Activated CD8-positive, alpha-beta memory T cell treated with anti-CD3 and anti-CD28 coated beads for 36 hours (primary cell): ENCODE measurements around the gene SPATA25. TPM values are rescaled to one million over a fixed set of nuclear protein-coding genes. Genes with fewer than 3 reads are reported as not detected.

Source experiments
- CTCF ChIA-PET: fragments of 350-600 bp; sonication (Branson Sonifier 250); formaldehyde crosslinking; loops from one replicate; lab custom pipeline; 2021; ENCODE audit warnings: antibody characterized with exemption; lab: Charles Lee
- POLR2A ChIA-PET: fragments of 350-600 bp; sonication (Branson Sonifier 250); formaldehyde crosslinking; loops from one replicate; lab custom pipeline; 2021; ENCODE audit warnings: antibody characterized with exemption; lab: Charles Lee
- total RNA-seq, 2 experiments: library from RNA; stranded (reverse); gene quantifications; one replicate each; pipeline ENCODE4 v1.2.3, GENCODE V29; 2021

Gene SPATA25
- total RNA-seq, 2 experiments from 2014 or later, result 1.7 to 2.1 TPM

GRCh38 chr20:45899046-45899835 is 11.8 kb upstream of the SPATA25 start:
- ChIA-PET CTCF (no interaction called here), POLR2A (no interaction called here)

GRCh38 chr20:45898285-45898684 is 10.9 kb upstream of the SPATA25 start:
- CTCF ChIA-PET, result interaction anchor here (1.0 kb wide), 1 partner anchor 8 kb away, joined by 3 read pairs; no protein-coding TSS in a partner anchor
- POLR2A ChIA-PET, result interaction anchor here (0.5 kb wide), 1 partner anchor 22 kb away, joined by 3 read pairs; no protein-coding TSS in a partner anchor

- CTCF ChIA-PET, result interaction anchor here (1.0 kb wide), 1 partner anchor 8 kb away, joined by 3 read pairs; no protein-coding TSS in a partner anchor
- POLR2A ChIA-PET, result interaction anchor here (0.6 kb wide), 1 partner anchor 83 kb away, joined by 5 read pairs; no protein-coding TSS in a partner anchor
Observed at GRCh38 chr20:45897692-45898091, 10.3 kb upstream of the SPATA25 start.

- POLR2A ChIA-PET, result interaction anchor here (0.6 kb wide), 1 partner anchor 82 kb away, joined by 5 read pairs; no protein-coding TSS in a partner anchor
Observed at GRCh38 chr20:45897289-45897688, 9.9 kb upstream of the SPATA25 start.

GRCh38 chr20:45896641-45897161 is 9.3 kb upstream of the SPATA25 start:
- ChIA-PET POLR2A (no interaction called here), CTCF (no interaction called here)

More at GRCh38 chr20:45897289-45897688, 9.9 kb upstream of the SPATA25 start:
- CTCF ChIA-PET, result no interaction called here

GRCh38 chr20:45894797-45895196 is 7.4 kb upstream of the SPATA25 start:
- ChIA-PET POLR2A (no interaction called here), CTCF (no interaction called here)

- POLR2A ChIA-PET, result no interaction called here
- CTCF ChIA-PET, result interaction anchor here (1.1 kb wide), 1 partner anchor 118 kb away, joined by 3 read pairs; no protein-coding TSS in a partner anchor
Observed at GRCh38 chr20:45893831-45894230, 6.4 kb upstream of the SPATA25 start.

GRCh38 chr20:45892828-45893500 is 5.5 kb upstream of the SPATA25 start:
- POLR2A ChIA-PET, result interaction anchor here (0.8 to 1.4 kb wide), 3 partner anchors 9 to 80 kb away, joined by 3 to 7 read pairs (median 3); partner anchors contain the start of genes PCIF1 and ZNF335
- CTCF ChIA-PET, result interaction anchor here (0.6 to 1.1 kb wide), 2 partner anchors 31 to 119 kb away, joined by 3 to 4 read pairs; no protein-coding TSS in a partner anchor

- ChIA-PET POLR2A (interaction anchor here (1.0 to 1.4 kb wide), 2 partner anchors 42 to 80 kb away, joined by 3 to 7 read pairs; partner anchors contain the start of genes PCIF1 and ZNF335), CTCF (interaction anchor here (1.0 to 1.4 kb wide), 2 partner anchors 17 to 70 kb away, joined by 4 read pairs; no protein-coding TSS in a partner anchor)
Observed at GRCh38 chr20:45892049-45892825, 4.8 kb upstream of the SPATA25 start.

GRCh38 chr20:45890985-45891983 is 3.9 kb upstream of the SPATA25 start, which contains the start of the genes CTSA and NEURL2:
CTSA (plus strand) TSS chr20:45891335; CDS start chr20:45891569, 234 bp downstream.
NEURL2 (minus strand) TSS chr20:45891208; CDS start chr20:45890991, 217 bp downstream.
- POLR2A ChIA-PET, result interaction anchor here (0.6 to 2.3 kb wide), 6 partner anchors 10 to 79 kb away, joined by 3 to 10 read pairs (median 5); partner anchors contain the start of genes PCIF1, PLTP and ZSWIM1
- CTCF ChIA-PET, result interaction anchor here (1.0 to 3.0 kb wide), 5 partner anchors 10 to 92 kb away, joined by 4 to 16 read pairs (median 4); partner anchors contain the start of gene ZSWIM1

GRCh38 chr20:45890077-45890984 is 2.9 kb upstream of the SPATA25 start:
- CTCF ChIA-PET, result interaction anchor here (0.7 to 3.0 kb wide), 6 partner anchors 8 to 91 kb away, joined by 3 to 16 read pairs (median 4); partner anchors contain the start of gene ZSWIM1
- POLR2A ChIA-PET, result interaction anchor here (0.9 to 2.3 kb wide), 5 partner anchors 9 to 77 kb away, joined by 3 to 10 read pairs (median 5); partner anchors contain the start of genes PCIF1, PLTP and ZSWIM1

GRCh38 chr20:45888681-45889080 is 1.3 kb upstream of the SPATA25 start:
- CTCF ChIA-PET, result interaction anchor here (0.9 to 3.0 kb wide), 2 partner anchors 75 to 82 kb away, joined by 3 to 16 read pairs; no protein-coding TSS in a partner anchor
- POLR2A ChIA-PET, result no interaction called here

- CTCF ChIA-PET, result interaction anchor here (1.1 kb wide), 1 partner anchor 25 kb away, joined by 3 read pairs; the partner anchor contains the start of gene PLTP
- POLR2A ChIA-PET, result no interaction called here
Observed at GRCh38 chr20:45886590-45887345, 654 bp downstream of the SPATA25 start.

- ChIA-PET CTCF (interaction anchor here (1.4 kb wide), 1 partner anchor 21 kb away, joined by 4 read pairs; no protein-coding TSS in a partner anchor), POLR2A (interaction anchor here (1.3 kb wide), 1 partner anchor 51 kb away, joined by 3 read pairs; no protein-coding TSS in a partner anchor)
Observed at GRCh38 chr20:45883100-45883469, 4.3 kb downstream of the SPATA25 start.
